Stimulated activated CD4-positive, alpha-beta T cell treated with anti-CD3 and anti-CD28 coated beads, Interleukin-12 subunit alpha, Interleukin-12 subunit beta, amount 100 ng/mL, for 48 hours (primary cell): ENCODE data around the gene SPNS2.

Source experiments
- DNase-seq, 3 donors: peaks; one replicate each; pipeline ENCODE4 v3.0.0-alpha.2; 2020; ENCODE audit warnings: low read depth in 2 of 3, low spot score in 1 of 3

SPNS2 gene

GRCh38 chr17:4536259-4536741 lies 37.6 kb downstream of the SPNS2 start:
- DNase-seq = no peak

GRCh38 chr17:4536742-4537411 lies 38.2 kb downstream of the SPNS2 start:
- no peak for DNase-seq

- DNase-seq = no peak
Observed at GRCh38 chr17:4537451-4538235, 39.0 kb downstream of the SPNS2 start.

GRCh38 chr17:4538236-4539002 lies 39.7 kb downstream of the SPNS2 start:
- no peak for DNase-seq

- no peak for DNase-seq
Observed at GRCh38 chr17:4539025-4539424, 40.3 kb downstream of the SPNS2 start.

GRCh38 chr17:4539576-4540223 lies 41.0 kb downstream of the SPNS2 start:
- DNase-seq = no peak

GRCh38 chr17:4540224-4540651 lies 41.6 kb downstream of the SPNS2 start:
- DNase-seq = no peak

- no peak for DNase-seq
Observed at GRCh38 chr17:4540687-4541327, 42.1 kb downstream of the SPNS2 start.

- no peak for DNase-seq
Observed at GRCh38 chr17:4541328-4542002, 42.8 kb downstream of the SPNS2 start.

- no peak for DNase-seq
Observed at GRCh38 chr17:4542003-4542725, 43.5 kb downstream of the SPNS2 start.

- DNase-seq = no peak
Observed at GRCh38 chr17:4542726-4543191, 44.1 kb downstream of the SPNS2 start.

GRCh38 chr17:4543557-4544026 lies 44.9 kb downstream of the SPNS2 start:
- no peak for DNase-seq

GRCh38 chr17:4544135-4544950 lies 45.7 kb downstream of the SPNS2 start:
- no peak for DNase-seq

GRCh38 chr17:4544951-4545216 lies 46.2 kb downstream of the SPNS2 start:
- DNase-seq = no peak

- DNase-seq = no peak
Observed at GRCh38 chr17:4545217-4545951, 46.7 kb downstream of the SPNS2 start.

- DNase-seq = no peak
Observed at GRCh38 chr17:4547118-4547906, 48.6 kb downstream of the SPNS2 start.

GRCh38 chr17:4548061-4548461 lies 49.4 kb downstream of the SPNS2 start:
- DNase-seq = no peak
